Chondrocyte (in vitro differentiated cells): ENCODE results near the gene MTHFS. TPM values are rescaled to one million over a fixed set of nuclear protein-coding genes. Genes with fewer than 3 reads are reported as not detected.
A peak's percentile ranks its signal among the peaks of the same experiment; 100 is the strongest.

Experiments
- DNase-seq: peaks from one replicate; pipeline ENCODE4 v3.0.0; 2021; ENCODE audit warnings: mixed read lengths, low spot score
- H3K27ac Mint-ChIP-seq: one replicate; pipeline ENCODE4 v1.8.0; 2021; ENCODE audit warnings: mild to moderate bottlenecking, moderate library complexity, mixed read lengths; ENCODE audit not compliant: unreplicated experiment
- H3K27me3 Mint-ChIP-seq: 2 replicates; pipeline ENCODE4 v1.8.0; 2021; ENCODE audit warnings: low read depth, mixed read lengths
- H3K36me3 Mint-ChIP-seq: 2 replicates; pipeline ENCODE4 v1.8.0; 2021; ENCODE audit warnings: low read depth, mixed read lengths
- H3K4me1 Mint-ChIP-seq: 2 replicates; pipeline ENCODE4 v1.8.0; 2021; ENCODE audit warnings: low read depth, mild to moderate bottlenecking, mixed read lengths
- H3K4me3 Mint-ChIP-seq: one replicate; pipeline ENCODE4 v1.8.0; 2021; ENCODE audit warnings: mild to moderate bottlenecking, moderate library complexity, mixed read lengths; ENCODE audit not compliant: unreplicated experiment
- H3K9me3 Mint-ChIP-seq: 2 replicates; pipeline ENCODE4 v1.8.0; 2021; ENCODE audit warnings: low read depth, mixed read lengths
- CTCF ChIP-seq: fragments of 200-600 bp; sonication (generic); IDR thresholded peaks from 2 replicates; pipeline ENCODE4 v1.5.0; 2021; ENCODE audit warnings: antibody characterized with exemption, mild to moderate bottlenecking, moderate library complexity
- long read RNA-seq: library from polyadenylated mRNA; stranded (forward); transcript quantifications from one replicate; pipeline ENCODE4 v2.0.0, GENCODE V29; 2021
- total RNA-seq: library from RNA; stranded (reverse); gene quantifications from 3 replicates; pipeline ENCODE4 v1.2.1, GENCODE V29; 2021

MTHFS gene
- 12.9 to 16.9 TPM (median 13.0 TPM) in 3 replicates for total RNA-seq
- long read RNA-seq, transcript MTHFS-201 (3 exons, 907 nt) = major isoform, 13 of 17 reads
- long read RNA-seq, partial matches to known transcripts = 0 of 17 reads
- long read RNA-seq, other reads (novel, unspliced or antisense) = 3 of 17 reads

- H3K27me3 Mint-ChIP-seq = no peaks in the 10 kb centered on the region
- DNase-seq = peak; percentile 91
- H3K4me3 Mint-ChIP-seq = peak within 1 kb of the TSS; percentile 97
- no peaks in the 10 kb centered on the region for H3K36me3 Mint-ChIP-seq
- no peaks in the 10 kb centered on the region for H3K9me3 Mint-ChIP-seq
- H3K27ac Mint-ChIP-seq = peak within 1 kb of the TSS; percentile 96
- TF ChIP-seq CTCF = peak; percentile 77
- H3K4me1 Mint-ChIP-seq = peaks cover 28% of the 10 kb centered on the region
These were observed at the start of gene MTHFS for GRCh38 chr15:79896634-79897379. Gene MTHFS (minus strand): TSS chr15:79897014. CDS start chr15:79896988, 26 bp downstream.

- TF ChIP-seq CTCF = no peak
- no peaks in the 10 kb centered on the region for H3K36me3 Mint-ChIP-seq
- peaks cover 3% of the 10 kb centered on the region for H3K9me3 Mint-ChIP-seq
- no peak for DNase-seq
- H3K4me3 Mint-ChIP-seq = no peak overlapping the region
- no peak overlapping the region for H3K27ac Mint-ChIP-seq
- no peaks in the 10 kb centered on the region for H3K27me3 Mint-ChIP-seq
- H3K4me1 Mint-ChIP-seq = peaks cover 26% of the 10 kb centered on the region
These were observed 47.8 kb upstream of the MTHFS start for GRCh38 chr15:79944622-79945021.

GRCh38 chr15:79943820-79944219 is 47.0 kb upstream of the MTHFS start:
- DNase-seq = no peak
- H3K27ac Mint-ChIP-seq = no peak overlapping the region
- H3K4me1 Mint-ChIP-seq = peaks cover 24% of the 10 kb centered on the region
- H3K36me3 Mint-ChIP-seq = no peaks in the 10 kb centered on the region
- TF ChIP-seq CTCF = no peak
- no peak overlapping the region for H3K4me3 Mint-ChIP-seq
- no peaks in the 10 kb centered on the region for H3K27me3 Mint-ChIP-seq
- H3K9me3 Mint-ChIP-seq = peaks cover 3% of the 10 kb centered on the region

DNA sequence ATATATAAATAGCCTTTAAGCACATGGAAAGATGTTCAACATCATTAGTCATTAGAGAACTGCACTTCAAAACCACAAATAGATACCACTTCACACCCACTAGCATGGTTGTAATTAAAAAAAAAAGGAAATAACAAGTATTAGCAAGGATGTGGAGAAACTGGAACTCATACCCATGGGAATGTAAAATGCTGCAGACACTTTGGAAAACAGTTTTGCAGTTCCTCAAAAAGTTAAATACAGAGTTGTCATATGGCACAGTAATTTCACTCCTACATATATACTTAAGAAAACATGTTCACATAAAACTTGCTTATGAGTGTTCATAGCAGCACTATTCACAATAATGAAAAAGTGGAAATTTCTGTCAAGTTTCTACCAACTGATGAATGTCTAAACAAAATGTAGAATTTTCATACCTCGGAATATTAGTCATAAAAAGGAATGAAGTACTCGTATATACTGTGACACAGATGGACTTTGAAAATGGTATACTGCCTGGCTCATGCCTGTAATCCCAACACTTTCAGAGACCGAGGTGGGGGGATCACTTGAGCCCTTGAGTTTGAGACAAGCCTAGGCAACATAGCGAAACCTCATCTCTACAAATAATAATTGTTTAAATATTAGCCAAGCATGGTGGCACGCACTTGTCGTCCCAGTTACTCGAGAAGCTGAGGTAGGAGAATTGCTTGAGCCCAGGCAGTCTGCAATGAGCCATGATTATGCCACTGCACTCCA is 46.1 kb upstream of the MTHFS start:
- TF ChIP-seq CTCF = no peak
- Mint-ChIP-seq H3K27me3 (no peaks in the 10 kb centered on the region), H3K27ac (peak overlapping the region; percentile 63), H3K4me1 (peaks cover 22% of the 10 kb centered on the region), H3K9me3 (peaks cover 3% of the 10 kb centered on the region), H3K36me3 (no peaks in the 10 kb centered on the region), H3K4me3 (no peak overlapping the region)
- no peak for DNase-seq

DNA sequence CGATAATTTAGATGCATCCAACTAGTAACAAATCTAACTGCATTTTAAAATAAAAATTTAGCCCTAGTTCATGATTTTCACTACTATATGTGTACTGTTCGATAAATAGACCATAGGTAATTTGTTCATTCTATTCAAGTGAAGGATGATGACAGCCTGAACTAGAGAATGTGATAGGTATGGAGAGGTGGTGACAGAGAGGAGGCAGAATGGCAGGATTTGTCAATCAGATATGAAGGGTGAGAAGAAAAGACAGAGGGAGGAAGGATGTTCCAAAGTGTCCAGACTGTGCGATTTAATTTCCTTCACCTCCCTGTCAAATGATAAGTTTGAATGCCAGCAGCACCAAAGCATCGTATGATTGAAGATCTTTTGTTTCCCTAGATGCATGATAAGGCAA is 42.6 kb upstream of the MTHFS start:
- Mint-ChIP-seq H3K9me3 (peaks cover 3% of the 10 kb centered on the region), H3K36me3 (no peaks in the 10 kb centered on the region), H3K27me3 (no peaks in the 10 kb centered on the region), H3K4me1 (peaks cover 22% of the 10 kb centered on the region), H3K4me3 (no peak overlapping the region), H3K27ac (no peak overlapping the region)
- no peak for TF ChIP-seq CTCF
- no peak for DNase-seq
